HepG2 (cell line): ENCODE results near the gene AP2S1. TPM values are rescaled to one million over a fixed set of nuclear protein-coding genes. Genes with fewer than 3 reads are reported as not detected.
A peak's percentile ranks its signal among the peaks of the same experiment; 100 is the strongest.

ENCODE experiments used
- ATAC-seq: fragments of 200-7000 bp; cut with Tn5 transposase; 3 replicates; pipeline ENCODE4 v1.9.1; 2020; ENCODE audit warnings: mild to moderate bottlenecking, moderate library complexity
- BruUV-seq: library from RNA; stranded (reverse); fragments of 400-500 nt; replicated peaks from 2 replicates; lab custom pipeline; 2021; lab: Mats Ljungman, UMichigan
- CTCF ChIA-PET: fragments of 300-600 bp; formaldehyde crosslinking; extraction: SDS; loops from one replicate; lab custom pipeline; 2021; ENCODE audit warnings: low total read pairs, inconsistent platforms, low intra/inter-chr PET ratio; lab: Yijun Ruan, JAX
- POLR2A ChIA-PET: fragments of 350-600 bp; sonication (Branson Sonifier 250); formaldehyde crosslinking; loops from one replicate; lab custom pipeline; 2020; ENCODE audit warnings: antibody characterized with exemption, inconsistent platforms; lab: Yijun Ruan, JAX
- DNase-seq: peaks from one replicate; pipeline ENCODE4 v3.0.0-alpha.2; 2015; ENCODE audit warnings: low spot score
- FAIRE-seq: peaks from 3 replicates; lab custom pipeline; 2011; peaks lifted over from hg19 to GRCh38; lab: Jason Lieb, UNC
- H2AFZ ChIP-seq: one replicate; pipeline ENCODE4 v1.6.1; 2011; ENCODE audit warnings: low read length, inconsistent platforms
- H3K27ac ChIP-seq: fragments of 300-600 bp; 3 replicates; pipeline ENCODE4 v1.8.0; 2011; ENCODE audit warnings: mixed run types, mild to moderate bottlenecking, mixed read lengths, low read length, inconsistent platforms; ENCODE audit not compliant: insufficient read depth; ENCODE audit errors: extremely low read length
- H3K27me3 ChIP-seq, 2 experiments: fragments of 200-600 bp in 1 of 2; 2 replicates in 1 of 2; 3 replicates in 1 of 2; pipeline versions ENCODE4 v1.6.0 to v1.8.0; 2011; ENCODE audit warnings: low read length in 2 of 2, mild to moderate bottlenecking in 2 of 2, moderate library complexity in 2 of 2, inconsistent platforms in 1 of 2; ENCODE audit not compliant: insufficient read depth in 2 of 2, control insufficient read depth in 1 of 2
- H3K36me3 ChIP-seq, 2 experiments: fragments of 200-600 bp in 1 of 2; replicated peaks in 1 of 2; 2 replicates in 1 of 2; 3 replicates in 1 of 2; pipeline versions ENCODE4 v1.5.1 to v1.8.0; 2011; ENCODE audit warnings: low read length in 2 of 2, inconsistent platforms in 1 of 2; ENCODE audit not compliant: insufficient read depth in 2 of 2, control insufficient read depth in 1 of 2
- H3K4me1 ChIP-seq: 2 replicates; pipeline ENCODE4 v1.5.1; 2012; ENCODE audit warnings: low read length, inconsistent platforms; ENCODE audit not compliant: insufficient read depth
- H3K4me2 ChIP-seq: 2 replicates; pipeline ENCODE4 v1.6.0; 2011; ENCODE audit warnings: low read depth, low read length, inconsistent platforms
- H3K4me3 ChIP-seq, 3 experiments: fragments of 200-600 bp in 1 of 3; sonication (generic), shearing (Covaris generic) in 1 of 3; replicated peaks in 1 of 3; 2 replicates each; pipeline ENCODE4 v1.5.1; 2011 to 2016; ENCODE audit warnings: low read length in 3 of 3, inconsistent platforms in 2 of 3, low read depth in 2 of 3, mild to moderate bottlenecking in 2 of 3, control low read depth in 1 of 3, mixed read lengths in 1 of 3; ENCODE audit not compliant: insufficient read depth in 1 of 3
- H3K79me2 ChIP-seq: one replicate; pipeline ENCODE4 v1.6.1; 2011; ENCODE audit warnings: low read length, inconsistent platforms; ENCODE audit not compliant: insufficient read depth
- H3K9ac ChIP-seq: 2 replicates; pipeline ENCODE4 v1.6.0; 2011; ENCODE audit warnings: mild to moderate bottlenecking, low read depth, low read length, inconsistent platforms; ENCODE audit not compliant: insufficient read depth
- H3K9me3 ChIP-seq: 2 replicates; pipeline ENCODE4 v1.5.1; 2012; ENCODE audit warnings: mild to moderate bottlenecking, low read length
- H4K20me1 ChIP-seq: 2 replicates; pipeline ENCODE4 v1.6.0; 2011; ENCODE audit warnings: inconsistent platforms, mild to moderate bottlenecking, low read length, moderate library complexity; ENCODE audit not compliant: insufficient read depth
- E2F5 ChIP-seq: sonication (generic); formaldehyde crosslinking; conservative IDR thresholded peaks from 2 replicates; pipeline ENCODE4 v1.4.0; 2020; ENCODE audit warnings: missing genetic modification reagents
- HDAC1 ChIP-seq: sonication (generic); formaldehyde crosslinking; IDR thresholded peaks from 2 replicates; pipeline ENCODE4 v1.5.1; 2020; ENCODE audit warnings: mild to moderate bottlenecking, missing genetic modification reagents
- HNF4G ChIP-seq, 2 experiments: sonication (generic) in 1 of 2; formaldehyde crosslinking in 1 of 2; IDR thresholded peaks; 2 replicates each; pipeline versions ENCODE4 v1.4.0 to v1.6.1; 2011 to 2020; ENCODE audit warnings: borderline replicate concordance in 2 of 2, low read depth in 2 of 2, mild to moderate bottlenecking in 2 of 2, low read length in 1 of 2, missing genetic modification reagents in 1 of 2, moderate library complexity in 1 of 2
- KDM4B ChIP-seq: sonication (generic); formaldehyde crosslinking; IDR thresholded peaks from 2 replicates; pipeline ENCODE4 v1.4.0; 2020; ENCODE audit warnings: missing genetic modification reagents
- KLF6 ChIP-seq: IDR thresholded peaks from 2 replicates; pipeline ENCODE4 v1.8.0; 2016; ENCODE audit warnings: missing biosample characterization, missing genetic modification reagents
- NAIF1 ChIP-seq: sonication (generic); formaldehyde crosslinking; IDR thresholded peaks from 2 replicates; pipeline ENCODE4 v1.5.0; 2020; ENCODE audit warnings: mild to moderate bottlenecking, missing genetic modification reagents, borderline replicate concordance
- PCBP1 ChIP-seq: fragments of 200-400 bp; formaldehyde crosslinking; IDR thresholded peaks from 2 replicates; pipeline ENCODE4 v1.6.1; 2017; ENCODE audit warnings: mild to moderate bottlenecking, low read depth, low read length, borderline replicate concordance
- RAD21 ChIP-seq: fragments of 450-650 bp; formaldehyde crosslinking; IDR thresholded peaks from 2 replicates; pipeline ENCODE4 v1.5.0; 2020; ENCODE audit warnings: mild to moderate bottlenecking
- TBX3 ChIP-seq: fragments of 450-650 bp; IDR thresholded peaks from 2 replicates; pipeline ENCODE4 v1.6.1; 2017; ENCODE audit warnings: antibody characterized with exemption, mild to moderate bottlenecking, inconsistent platforms, borderline replicate concordance
- TSC22D2 ChIP-seq: sonication (generic); formaldehyde crosslinking; IDR thresholded peaks from 2 replicates; pipeline ENCODE4 v1.5.1; 2020; ENCODE audit warnings: missing genetic modification reagents, mild to moderate bottlenecking, borderline replicate concordance
- ZNF343 ChIP-seq: sonication (generic); formaldehyde crosslinking; IDR thresholded peaks from 2 replicates; pipeline ENCODE4 v1.4.0; 2020; ENCODE audit warnings: mild to moderate bottlenecking, missing genetic modification reagents
- WGBS: methylation state at CpG from one replicate; pipeline ENCODE4 v1.1.6; 2017; ENCODE audit warnings: low lambda C conversion rate; 5-methylcytosine and 5-hydroxymethylcytosine counted together
- in situ Hi-C: cut with HindIII; loops from 2 replicates; pipeline ENCODE4 v1.10.0; 2017; ENCODE audit warnings: low pct_unique_long_range_greater_than_20kb; ENCODE audit not compliant: extremely low pct_ligation_motif_present
- intact Hi-C: fragments of 100-400 bp; cut with micrococcal nuclease; formaldehyde crosslinking; loops from one replicate; pipeline ENCODE4 v1.10.0; 2022; ENCODE audit not compliant: unreplicated experiment
- polyA plus RNA-seq, 8 experiments: library from polyadenylated mRNA; depleted of rRNA in 3 of 8; stranded (reverse) in 7 of 8; unstranded in 1 of 8; fragments of >200 nt; fragmentation: Illumina TruSeq in 4 of 8; extraction: Trizol in 4 of 8; gene quantifications; 2 replicates each; pipeline versions ENCODE4 v1.2.1 to v1.2.3, GENCODE V29; 2011 to 2016; ENCODE audit warnings: low read depth in 4 of 8, missing spikeins in 1 of 8, mixed read lengths in 1 of 8; ENCODE audit not compliant: insufficient read depth in 1 of 8
- total RNA-seq, 5 experiments: library from RNA; depleted of rRNA; stranded (reverse); fragments of >200 nt; fragmentation: Illumina TruSeq; extraction: Trizol; gene quantifications; 2 replicates each; pipeline ENCODE4 v1.2.3, GENCODE V29; 2016; ENCODE audit warnings: low read depth in 1 of 5

The AP2S1 gene
- total and polyA plus RNA-seq, 2 of the 13 experiments (the other 11 are each of a cell fraction or from before 2014, with no cell fraction given) = 45.2 to 86.1 TPM

GRCh38 chr19:46788968-46789338, 61.7 kb downstream of the AP2S1 start:
- intact Hi-C loops = no loop called here
- H2AFZ ChIP-seq = no peak overlapping the region
- CTCF ChIA-PET = no interaction called here

DNA sequence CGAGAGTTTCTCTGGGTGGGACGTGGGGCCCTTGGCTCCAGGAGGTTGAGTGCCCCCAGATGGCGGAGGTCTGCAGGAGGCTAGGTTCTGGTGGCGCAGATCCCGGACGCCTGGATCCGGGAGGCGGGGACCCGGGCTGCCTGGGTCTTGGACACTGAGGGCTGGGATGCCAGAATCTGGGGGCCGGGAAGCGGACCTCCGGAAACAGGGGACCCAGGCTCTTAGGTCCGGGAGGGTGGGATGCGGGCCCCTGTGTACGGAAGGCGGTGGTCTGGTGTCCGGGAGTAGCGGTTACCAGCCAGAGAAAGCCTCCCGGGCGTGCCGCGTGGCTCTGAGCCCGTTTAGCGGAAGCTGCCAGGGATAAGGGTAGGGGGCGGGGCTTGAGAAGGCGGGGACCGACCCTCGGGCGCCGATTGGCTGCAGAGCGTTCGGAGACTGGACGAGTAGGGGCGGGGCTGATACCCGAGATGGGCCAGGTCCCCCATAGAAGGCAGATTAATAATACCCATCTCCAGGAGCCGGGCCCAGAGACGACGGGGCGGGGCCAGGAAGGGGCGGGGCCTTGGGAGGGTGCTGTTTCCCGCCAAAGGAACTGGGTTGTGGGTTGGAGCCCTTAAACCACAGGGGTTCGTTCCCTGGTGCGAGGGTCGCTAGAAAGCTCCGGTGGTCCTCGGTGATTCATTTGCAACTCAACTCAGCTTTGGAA, 62.2 kb downstream of the AP2S1 start, which contains the start of gene SLC1A5:
Gene SLC1A5, minus strand, starts transcription at position 333 of the 706 bp plus-strand sequence. CDS start 629 bp downstream, outside the sequence.
- peak within 1 kb of the TSS; percentile 87 to 100 (median 98) for H3K4me3 ChIP-seq
- no TSS peak for BruUV-seq
- FAIRE-seq (peak; percentile 60), DNase-seq (peak; percentile 92), ATAC-seq (peak; percentile 71)
- in situ Hi-C loops = no loop called here
- ChIA-PET POLR2A (interaction anchor here (0.6 to 5.9 kb wide), 31 partner anchors 9 to 1071 kb away, joined by 3 to 66 read pairs (median 5); partner anchors contain the start of genes AP2S1, ARHGAP35, CALM3 and CCDC9), CTCF (no interaction called here)
- H3K9ac ChIP-seq = peak within 1 kb of the TSS; percentile 95
- H3K4me2 ChIP-seq = peak within 1 kb of the TSS; percentile 99
- H3K4me1 ChIP-seq = peaks cover 52% of the 10 kb centered on the region
- peaks cover 49% of the 10 kb centered on the region for H3K79me2 ChIP-seq
- peak within 1 kb of the TSS; percentile 82 for H3K27ac ChIP-seq
- WGBS = 8% methylated on average over 9 of the region's 46 CpGs
- intact Hi-C loops = no loop called here
- peaks cover 15% of the 10 kb centered on the region for H4K20me1 ChIP-seq
- no peak within 1 kb of the TSS for H2AFZ ChIP-seq
- no peaks in the 10 kb centered on the region; a peak in 1 of 5 replicates for H3K27me3 ChIP-seq
- H3K36me3 ChIP-seq = peaks cover 6 to 10% of the 10 kb centered on the region in 2 experiments
- no peaks in the 10 kb centered on the region for H3K9me3 ChIP-seq
- peak; percentile 96; the same call in 1 of the 2 replicates for TF ChIP-seq TSC22D2 (CRISPR knock-in tag)
- TF ChIP-seq RAD21 (CRISPR knock-in tag) = peak; percentile 52; the same call in 1 of the 2 replicates
- peak; percentile 74; the same call in 1 of the 2 replicates for TF ChIP-seq NAIF1
- no peak for TF ChIP-seq E2F5 (CRISPR knock-in tag)
- TF ChIP-seq HNF4G (IDR thresholded peaks at IDR 0.05; ENCODE audit: borderline replicate concordance, low read depth, low read length) = no peak
- no peak for TF ChIP-seq HNF4G (CRISPR knock-in tag; IDR thresholded peaks at IDR 0.05; ENCODE audit: borderline replicate concordance, low read depth)
- 0 out of 2 replicates have a peak, but pooled peaks have one; percentile 51 for TF ChIP-seq PCBP1
- TF ChIP-seq KLF6 = peak; percentile 99
- TF ChIP-seq ZNF343 (CRISPR knock-in tag) = 0 out of 2 replicates have a peak, but pooled peaks have one; percentile 70
- TF ChIP-seq HDAC1 (CRISPR knock-in tag) = peak; percentile 70

More at GRCh38 chr19:46788968-46789338, 61.7 kb downstream of the AP2S1 start:
- BruUV-seq = no TSS peak
- in situ Hi-C loops = no loop called here
- Histone ChIP-seq H3K4me1 (peaks cover 52% of the 10 kb centered on the region), H3K36me3 (peaks cover under 1 to 5% of the 10 kb centered on the region in 2 experiments; a peak in 4 of 5 replicates), H3K9ac (no peak overlapping the region), H3K27me3 (no peaks in the 10 kb centered on the region; a peak in 1 of 5 replicates), H3K27ac (no peak overlapping the region), H4K20me1 (peaks cover 11% of the 10 kb centered on the region), H3K4me3 (no peak overlapping the region), H3K4me2 (peak overlapping the region; percentile 20), H3K9me3 (no peaks in the 10 kb centered on the region), H3K79me2 (peaks cover 44% of the 10 kb centered on the region)
- WGBS = 74% methylated on average over 9 of the region's 9 CpGs
- no peak for ATAC-seq
- no peak for DNase-seq
- no peak for FAIRE-seq
- no peak for TF ChIP-seq KDM4B (CRISPR knock-in tag)
- TF ChIP-seq TBX3 = no peak
- POLR2A ChIA-PET = interaction anchor here (0.6 to 5.9 kb wide), 24 partner anchors 8 to 467 kb away, joined by 3 to 66 read pairs (median 6); partner anchors contain the start of genes AP2S1, ARHGAP35, CALM3 and CCDC9
